Effector memory CD8-positive, alpha-beta T cell (primary cell): ENCODE results near the gene SP110.
A peak's percentile ranks its signal among the peaks of the same experiment; 100 is the strongest.

Source experiments
- ATAC-seq: fragments of 150-1000 bp; cut with Tn5 transposase; replicated peaks from 2 replicates; pipeline ENCODE4 v1.10.0; 2021; ENCODE audit warnings: mild to moderate bottlenecking, moderate library complexity
- DNase-seq, 3 experiments: peaks; one replicate each; pipeline ENCODE4 v3.0.0; 2021
- H3K27ac Mint-ChIP-seq, 2 donors: one replicate each; pipeline ENCODE4 v1.8.0; 2022; ENCODE audit warnings: mild to moderate bottlenecking in 2 of 2, mixed read lengths in 2 of 2, moderate library complexity in 2 of 2
- H3K27me3 Mint-ChIP-seq, 2 donors: one replicate each; pipeline ENCODE4 v1.8.0; 2022; ENCODE audit warnings: mixed read lengths in 2 of 2
- H3K36me3 Mint-ChIP-seq: one replicate; pipeline ENCODE4 v1.8.0; 2022; ENCODE audit warnings: mild to moderate bottlenecking, moderate library complexity, mixed read lengths; ENCODE audit not compliant: insufficient read depth
- H3K4me1 Mint-ChIP-seq, 2 donors: one replicate each; pipeline ENCODE4 v1.8.0; 2022; ENCODE audit warnings: low read depth in 2 of 2, mixed read lengths in 2 of 2
- H3K4me3 Mint-ChIP-seq, 2 donors: one replicate each; pipeline ENCODE4 v1.8.0; 2022; ENCODE audit warnings: mild to moderate bottlenecking in 2 of 2, mixed read lengths in 2 of 2, moderate library complexity in 2 of 2
- H3K9me3 Mint-ChIP-seq, 2 donors: one replicate each; pipeline ENCODE4 v1.8.0; 2022; ENCODE audit warnings: mixed read lengths in 2 of 2

Gene SP110

DNA sequence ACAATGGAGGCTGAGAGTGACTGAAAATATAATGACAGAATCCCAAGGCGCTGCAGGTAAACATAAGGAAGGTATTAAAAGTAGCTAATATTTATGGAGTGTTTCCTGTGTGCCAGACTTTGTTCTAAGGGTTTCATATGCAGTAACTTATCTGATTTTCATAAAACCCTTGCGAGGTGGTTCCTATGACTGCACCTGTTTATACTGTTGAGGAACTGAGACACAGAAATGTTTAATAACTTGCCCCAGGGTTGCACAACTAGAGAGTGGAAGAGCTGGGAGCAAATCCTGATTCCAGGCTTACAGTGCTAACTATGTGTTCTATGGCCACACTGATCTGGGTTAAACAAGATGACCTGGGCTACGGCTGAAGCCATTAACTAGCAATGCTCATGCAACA, 2.4 kb downstream of the SP110 start:
- Mint-ChIP-seq H3K27me3 (no peaks in the 10 kb centered on the region), H3K27ac (peak overlapping the region in 1 of 2 donors; percentile 79), H3K4me1 (peaks cover 39 to 57% of the 10 kb centered on the region in 2 donors), H3K36me3 (peaks cover 21% of the 10 kb centered on the region), H3K4me3 (peak overlapping the region; percentile 97 to 100), H3K9me3 (no peaks in the 10 kb centered on the region)
- ATAC-seq = no peak
- DNase-seq = no peak

DNA sequence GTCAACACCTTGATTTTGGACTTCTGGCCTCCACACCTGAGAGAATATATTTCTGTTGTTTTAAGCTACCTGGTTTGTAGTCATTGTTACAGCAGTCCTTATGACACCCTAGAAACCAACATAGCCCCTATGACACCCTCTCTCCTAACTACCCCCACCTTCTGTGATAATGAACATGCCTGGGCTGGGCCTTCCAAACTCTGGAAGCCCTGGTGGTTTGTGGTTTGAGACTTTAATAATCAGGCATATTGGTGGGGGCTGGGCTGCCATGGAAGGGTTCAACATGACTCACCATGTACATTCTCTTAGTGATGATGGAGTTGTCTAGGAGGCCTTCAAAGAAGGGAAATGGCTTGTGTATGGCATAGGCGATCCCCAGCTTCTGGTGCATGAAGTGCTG, 3.3 kb downstream of the SP110 start:
- Mint-ChIP-seq H3K36me3 (peaks cover 21% of the 10 kb centered on the region), H3K4me1 (peaks cover 41 to 62% of the 10 kb centered on the region in 2 donors), H3K27ac (peak overlapping the region; percentile 46 to 84), H3K4me3 (peak overlapping the region; percentile 17 to 72), H3K9me3 (no peaks in the 10 kb centered on the region), H3K27me3 (no peaks in the 10 kb centered on the region)
- DNase-seq (no peak), ATAC-seq (no peak)

DNA sequence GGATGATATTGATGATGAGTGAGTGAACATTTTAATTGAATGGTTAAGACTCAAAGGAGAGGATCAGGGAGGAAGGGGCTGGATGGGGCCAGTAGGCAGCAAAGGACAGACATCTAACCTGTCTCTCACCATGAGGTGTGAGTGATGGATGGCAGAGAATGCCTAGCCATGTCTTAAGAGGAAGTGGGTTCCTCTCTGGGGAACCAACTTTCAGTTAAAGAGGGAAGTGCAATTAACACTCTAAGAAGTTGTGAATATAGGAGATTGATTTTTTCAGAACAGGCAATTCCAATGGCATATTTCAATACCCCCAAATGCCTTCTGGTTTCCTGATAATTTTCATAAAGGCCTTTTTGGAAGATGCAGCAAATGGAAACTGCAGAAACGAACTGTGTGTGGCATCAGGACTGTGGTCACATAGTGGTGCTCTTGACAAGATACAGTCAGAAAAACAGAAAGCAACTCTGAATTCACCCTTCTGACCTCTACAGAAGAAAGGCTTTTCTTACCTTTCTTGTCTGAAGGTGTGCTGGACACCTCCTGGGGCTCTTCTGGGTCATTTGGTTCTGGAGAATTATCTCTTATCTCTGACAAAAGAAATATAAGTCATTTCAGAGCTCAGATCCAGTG, 10.2 kb downstream of the SP110 start:
- H3K4me1 Mint-ChIP-seq = peaks cover 7 to 33% of the 10 kb centered on the region in 2 donors
- H3K9me3 Mint-ChIP-seq = no peaks in the 10 kb centered on the region
- H3K4me3 Mint-ChIP-seq = no peak overlapping the region
- H3K36me3 Mint-ChIP-seq = peaks cover 2% of the 10 kb centered on the region
- H3K27ac Mint-ChIP-seq = no peak overlapping the region
- no peak for DNase-seq
- ATAC-seq = peak; percentile 39
- no peaks in the 10 kb centered on the region for H3K27me3 Mint-ChIP-seq

DNA sequence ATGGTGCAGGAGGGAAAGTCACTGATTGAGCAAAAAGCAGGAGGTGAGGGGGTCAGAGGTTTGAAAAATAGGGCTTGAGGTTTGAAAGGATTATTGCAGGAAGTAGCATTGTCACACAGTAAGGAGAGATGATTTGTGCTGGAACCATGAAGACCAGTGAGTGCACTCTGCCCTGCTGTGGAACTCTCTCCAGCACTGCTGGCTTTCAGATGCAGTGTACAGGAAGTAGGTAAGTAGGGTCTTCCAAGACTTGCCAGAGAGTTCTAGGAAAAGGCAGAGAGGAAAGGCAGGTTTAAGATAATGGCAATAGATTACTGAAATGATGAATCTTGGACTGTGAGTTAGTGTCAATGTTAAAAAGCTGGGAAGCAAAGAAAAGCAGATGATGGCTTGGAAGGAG, 11.2 kb downstream of the SP110 start:
- no peak overlapping the region for H3K27ac Mint-ChIP-seq
- no peak for DNase-seq
- no peaks in the 10 kb centered on the region for H3K27me3 Mint-ChIP-seq
- H3K4me1 Mint-ChIP-seq = peaks cover 5 to 27% of the 10 kb centered on the region in 2 donors
- H3K36me3 Mint-ChIP-seq = peaks cover 7% of the 10 kb centered on the region
- no peak for ATAC-seq
- no peaks in the 10 kb centered on the region for H3K9me3 Mint-ChIP-seq
- no peak overlapping the region for H3K4me3 Mint-ChIP-seq

DNA sequence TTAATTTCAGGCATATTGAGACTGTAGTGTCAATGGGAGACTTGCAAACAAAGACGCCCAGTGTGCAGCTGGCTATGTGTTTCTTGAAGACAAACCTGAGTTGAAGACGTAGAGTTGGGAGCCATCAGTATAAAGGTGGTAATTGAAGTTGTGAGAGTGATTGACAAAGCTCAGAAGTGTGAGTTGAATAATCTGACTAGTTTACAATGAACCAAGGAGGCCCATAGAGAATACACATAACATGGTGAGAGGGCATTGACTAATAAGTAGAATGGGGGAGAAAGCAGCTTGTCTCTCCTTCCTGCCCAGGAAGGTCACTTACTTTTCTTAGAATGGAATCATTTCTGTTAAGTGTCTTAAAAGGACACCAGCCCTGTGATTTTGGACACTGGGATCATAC, 14.1 kb downstream of the SP110 start:
- Mint-ChIP-seq H3K4me3 (no peak overlapping the region), H3K9me3 (no peaks in the 10 kb centered on the region), H3K4me1 (peaks cover 11 to 29% of the 10 kb centered on the region in 2 donors), H3K36me3 (peaks cover 23% of the 10 kb centered on the region), H3K27ac (no peak overlapping the region), H3K27me3 (no peaks in the 10 kb centered on the region)
- no peak for ATAC-seq
- no peak for DNase-seq

DNA sequence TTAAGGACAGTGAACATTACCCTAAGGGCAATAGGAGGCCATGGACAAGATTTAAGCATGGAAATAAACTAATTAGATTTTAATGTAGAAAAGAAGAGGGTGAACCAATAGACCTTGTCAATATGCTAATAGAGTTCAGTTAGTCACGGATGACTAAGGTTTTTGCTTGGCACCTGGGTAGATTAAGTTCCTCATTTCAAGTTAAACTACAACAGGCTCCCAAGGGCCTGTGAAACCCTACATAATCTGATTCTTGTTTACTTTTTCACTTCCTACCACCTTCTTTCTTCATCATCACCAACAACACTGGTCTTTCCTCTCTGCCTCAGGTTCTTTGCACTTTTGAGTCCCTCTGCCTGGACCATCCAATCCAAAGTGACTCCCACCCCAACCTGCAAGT, 14.8 kb downstream of the SP110 start:
- no peak overlapping the region for H3K4me3 Mint-ChIP-seq
- DNase-seq = no peak
- peak; percentile 37 for ATAC-seq
- peaks cover 29% of the 10 kb centered on the region for H3K36me3 Mint-ChIP-seq
- peaks cover 11 to 29% of the 10 kb centered on the region in 2 donors for H3K4me1 Mint-ChIP-seq
- H3K9me3 Mint-ChIP-seq = no peaks in the 10 kb centered on the region
- no peaks in the 10 kb centered on the region for H3K27me3 Mint-ChIP-seq
- H3K27ac Mint-ChIP-seq = peak overlapping the region in 1 of 2 donors; percentile 11

DNA sequence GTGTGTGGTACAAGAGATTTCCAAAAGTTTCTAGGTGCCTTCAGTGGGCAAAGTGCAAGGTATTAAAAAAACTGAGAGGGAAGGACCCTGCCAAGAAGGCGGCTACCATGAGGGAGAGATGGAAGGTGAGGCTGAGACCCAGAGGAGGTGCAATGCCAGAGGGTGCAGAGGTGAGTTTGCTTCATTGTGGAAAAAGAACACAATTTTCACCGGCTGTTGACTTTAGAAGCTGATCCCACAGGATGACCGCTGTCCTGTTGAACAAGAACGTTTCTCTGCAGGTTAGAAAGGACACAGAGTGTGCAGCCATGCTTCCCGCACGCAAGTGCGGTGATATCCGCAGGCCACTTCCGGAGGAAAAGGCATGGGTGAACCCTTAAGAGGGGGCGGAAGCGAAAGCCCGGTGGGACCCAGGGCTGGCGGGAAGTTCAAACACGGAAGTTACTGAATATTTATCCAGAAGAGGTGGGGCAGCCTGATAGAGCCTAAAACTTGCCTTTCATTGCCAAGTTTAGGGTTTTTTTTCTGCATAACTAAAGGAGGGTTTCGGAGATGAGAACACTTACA, 16.6 kb downstream of the SP110 start:
- H3K4me3 Mint-ChIP-seq = peak overlapping the region in 1 of 2 donors; percentile 2
- H3K27ac Mint-ChIP-seq = peak overlapping the region; percentile 7 to 69
- peaks cover 48% of the 10 kb centered on the region for H3K36me3 Mint-ChIP-seq

DNA sequence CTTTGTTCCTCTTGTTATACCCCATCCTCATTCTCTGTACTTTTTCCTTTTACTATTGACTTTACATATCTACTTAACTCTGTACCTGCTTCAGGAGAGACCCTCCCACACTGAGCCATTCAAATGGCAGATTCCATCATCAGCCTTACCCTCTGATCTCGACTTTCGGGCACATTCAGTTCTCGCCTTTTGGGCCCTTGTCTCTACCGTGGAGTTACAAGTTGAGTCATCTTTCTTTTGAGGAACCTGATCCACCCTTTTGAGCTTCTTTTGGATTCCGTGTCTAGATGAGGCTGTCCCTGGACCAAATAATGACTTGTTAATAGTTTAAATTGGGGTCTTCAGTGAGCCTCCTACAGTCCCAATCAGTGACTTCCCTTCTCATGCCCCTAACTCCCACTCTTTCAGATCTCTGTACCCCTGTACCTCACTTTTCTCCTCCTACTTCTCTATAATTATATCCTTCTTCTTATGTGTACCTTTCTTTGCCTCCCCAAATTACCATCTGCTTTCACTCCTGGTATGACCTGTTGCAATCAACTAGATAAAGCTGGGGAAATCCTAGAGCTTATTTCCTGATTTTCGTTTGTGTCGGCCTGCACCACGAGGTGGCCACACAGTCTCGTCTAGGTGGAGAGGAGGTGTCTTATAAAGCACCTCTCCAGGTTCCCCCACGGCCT, 17.2 kb downstream of the SP110 start:
- peaks cover 54% of the 10 kb centered on the region for H3K36me3 Mint-ChIP-seq
- H3K27me3 Mint-ChIP-seq = no peaks in the 10 kb centered on the region
- peaks cover 11 to 29% of the 10 kb centered on the region in 2 donors for H3K4me1 Mint-ChIP-seq
- peak; percentile 31 for ATAC-seq
- H3K4me3 Mint-ChIP-seq = peak overlapping the region in 1 of 2 donors; percentile 2
- H3K9me3 Mint-ChIP-seq = no peaks in the 10 kb centered on the region
- peak in 1 of 3 experiments; percentile 17 for DNase-seq
- H3K27ac Mint-ChIP-seq = peak overlapping the region; percentile 7 to 69

More for the DNA sequence above, 16.6 kb downstream of the SP110 start:
- Mint-ChIP-seq H3K4me1 (peaks cover 11 to 29% of the 10 kb centered on the region in 2 donors), H3K27me3 (no peaks in the 10 kb centered on the region), H3K9me3 (no peaks in the 10 kb centered on the region)
- ATAC-seq = no peak
- DNase-seq = no peak

DNA sequence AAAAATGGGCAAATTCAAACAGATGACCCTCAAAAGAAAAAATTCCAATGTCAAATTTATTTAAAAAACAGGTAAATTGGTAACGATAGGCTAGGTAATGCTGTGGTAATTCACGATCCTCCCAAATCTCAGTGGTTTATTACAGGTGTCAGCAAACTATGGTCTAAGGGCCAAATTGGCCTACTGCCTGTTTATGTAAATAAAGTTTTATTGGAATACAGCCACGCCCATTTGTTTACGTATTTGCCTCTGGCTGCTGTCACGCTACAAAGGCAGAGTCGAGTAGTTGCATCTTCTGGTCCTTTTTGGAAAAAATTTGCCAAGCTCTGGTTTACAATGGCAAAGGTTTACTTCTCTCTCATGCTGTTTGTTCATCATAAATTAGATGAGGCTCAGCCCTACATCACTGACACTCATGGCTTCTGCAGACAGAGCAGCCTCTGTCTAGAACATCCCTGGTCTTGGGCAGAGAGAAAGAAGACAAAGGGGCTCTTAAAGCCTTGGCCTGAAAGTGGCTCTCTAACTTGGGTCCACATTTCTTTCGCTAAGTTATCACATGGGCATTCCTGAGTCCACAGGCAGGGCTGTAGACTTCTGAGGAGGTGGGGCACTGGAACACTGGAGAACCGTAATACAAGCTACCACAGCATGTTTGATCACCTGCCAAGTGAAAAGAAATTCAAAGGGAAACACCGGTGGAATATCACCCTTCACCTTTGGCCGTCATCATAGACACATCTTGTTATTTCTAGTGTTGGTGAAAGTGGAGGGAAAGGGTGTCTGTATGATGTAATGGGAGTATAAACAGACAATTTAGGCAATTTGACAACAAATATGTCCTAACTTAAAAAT, 34.8 kb downstream of the SP110 start:
- Mint-ChIP-seq H3K27ac (peak overlapping the region; percentile 47 to 49), H3K4me1 (peaks cover 0 to 22% of the 10 kb centered on the region in 2 donors), H3K27me3 (no peaks in the 10 kb centered on the region), H3K36me3 (peaks cover 38% of the 10 kb centered on the region), H3K4me3 (no peak overlapping the region), H3K9me3 (peaks cover 0 to 2% of the 10 kb centered on the region in 2 donors)
- DNase-seq (no peak), ATAC-seq (no peak)

DNA sequence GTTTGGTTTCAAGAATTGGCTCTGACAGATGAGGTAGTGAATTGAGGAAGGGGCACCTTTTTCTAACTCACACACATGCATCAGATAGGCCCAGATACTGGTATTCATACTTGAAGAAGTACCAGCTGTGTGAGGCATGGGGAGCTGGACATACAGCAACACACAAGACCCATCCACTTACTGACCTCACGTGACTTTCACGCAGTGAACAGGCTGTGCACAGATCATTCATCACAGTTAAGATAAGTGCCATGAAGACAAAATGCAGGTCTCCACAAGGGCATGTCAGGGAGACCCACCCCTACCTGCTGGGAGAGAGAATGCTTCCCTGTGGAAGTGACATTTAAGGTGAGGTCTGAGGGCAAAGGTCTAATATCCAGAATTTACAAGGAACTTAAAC, 38.6 kb downstream of the SP110 start:
- Mint-ChIP-seq H3K27ac (peak overlapping the region; percentile 18 to 42), H3K36me3 (peaks cover 64% of the 10 kb centered on the region), H3K4me1 (peaks cover 0 to 25% of the 10 kb centered on the region in 2 donors), H3K4me3 (no peak overlapping the region), H3K27me3 (no peaks in the 10 kb centered on the region), H3K9me3 (peaks cover 0 to 2% of the 10 kb centered on the region in 2 donors)
- ATAC-seq (no peak), DNase-seq (no peak)

DNA sequence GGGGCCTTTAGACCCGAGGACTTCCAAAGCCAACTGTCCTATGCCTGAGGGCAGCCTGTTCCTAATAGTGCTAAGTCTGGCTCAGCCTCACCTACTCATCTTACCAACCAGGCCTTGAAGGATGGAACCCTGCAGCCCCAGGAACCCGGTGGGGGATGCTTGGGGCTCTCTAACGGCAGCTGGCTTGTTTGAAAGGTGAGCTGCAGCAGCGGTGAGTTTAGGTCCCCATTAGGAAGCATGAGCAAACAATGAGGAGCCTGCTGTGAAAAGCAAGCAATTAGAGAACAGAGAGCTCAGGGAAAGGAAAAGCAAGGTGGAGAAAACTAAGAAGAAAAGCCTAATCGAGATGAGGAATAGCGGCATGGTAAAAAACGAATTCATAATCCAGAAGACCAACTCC, 39.9 kb downstream of the SP110 start:
- peaks cover 0 to 15% of the 10 kb centered on the region in 2 donors for H3K4me1 Mint-ChIP-seq
- peaks cover 67% of the 10 kb centered on the region for H3K36me3 Mint-ChIP-seq
- no peak for DNase-seq
- H3K27me3 Mint-ChIP-seq = no peaks in the 10 kb centered on the region
- no peak for ATAC-seq
- H3K9me3 Mint-ChIP-seq = peaks cover 0 to 2% of the 10 kb centered on the region in 2 donors
- H3K4me3 Mint-ChIP-seq = no peak overlapping the region
- H3K27ac Mint-ChIP-seq = peak overlapping the region; percentile 29 to 74

DNA sequence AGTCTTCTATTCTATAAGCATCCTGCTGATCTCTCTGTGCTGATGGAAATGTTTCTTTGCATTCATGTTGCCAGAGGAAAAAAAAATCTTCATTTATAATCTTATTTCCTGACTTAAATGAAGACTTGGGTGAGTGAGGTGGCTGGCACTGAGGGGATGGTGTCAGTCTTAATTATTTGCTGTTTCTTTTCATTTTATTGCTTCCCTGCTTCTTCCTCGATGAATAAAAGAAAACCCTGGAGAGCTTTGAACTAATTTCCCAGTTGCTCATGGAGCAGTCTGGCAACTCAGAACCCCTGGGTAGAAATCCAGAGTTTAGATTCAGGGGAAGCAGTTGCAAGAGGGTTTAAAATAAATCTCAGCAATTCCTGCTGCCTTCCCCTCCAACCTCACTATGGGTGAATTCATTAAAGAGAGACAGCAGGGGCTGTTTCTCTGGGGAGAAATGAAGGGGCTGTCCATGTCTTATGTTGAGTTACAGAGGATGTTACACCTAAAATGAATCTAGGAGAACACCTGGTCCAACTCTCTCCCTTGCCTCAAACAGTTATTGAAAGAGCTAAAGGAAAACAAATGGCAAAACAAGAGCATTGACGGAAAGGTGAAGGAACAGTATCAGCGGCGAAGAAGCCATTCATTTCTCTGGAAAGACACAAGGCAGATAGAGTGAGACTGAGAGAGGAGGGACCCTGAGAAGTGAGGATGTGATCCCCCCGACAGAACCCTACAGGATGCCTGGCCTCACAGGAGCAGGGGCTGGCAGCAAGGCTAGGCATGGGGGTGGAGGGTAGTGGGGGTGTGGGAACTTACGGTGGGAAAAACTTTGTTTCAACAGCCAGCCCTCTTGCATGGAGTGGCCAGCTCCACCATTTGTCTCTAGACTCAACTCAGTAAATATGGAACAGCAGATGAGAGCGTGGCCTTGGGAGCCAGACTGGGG, 41.0 kb downstream of the SP110 start:
- Mint-ChIP-seq H3K36me3 (peaks cover 67% of the 10 kb centered on the region), H3K4me1 (peaks cover 0 to 13% of the 10 kb centered on the region in 2 donors), H3K9me3 (peaks cover 0 to 2% of the 10 kb centered on the region in 2 donors), H3K27me3 (no peaks in the 10 kb centered on the region), H3K4me3 (no peak overlapping the region), H3K27ac (peak overlapping the region; percentile 66 to 74)
- DNase-seq = no peak
- no peak for ATAC-seq
